Retinal pigment epithelial cell (primary cell): ENCODE measurements around the gene GTPBP10.

Experiments
- DNase-seq: peaks from one replicate; pipeline ENCODE4 v3.0.0-alpha.2; 2010; ENCODE audit warnings: low read depth
- H3K4me3 ChIP-seq: 2 replicates; pipeline ENCODE4 v1.5.1; 2011; ENCODE audit warnings: mild to moderate bottlenecking, low read length, control low read depth, moderate library complexity
- CTCF ChIP-seq: conservative IDR thresholded peaks from 2 replicates; pipeline ENCODE4 v1.5.1; 2011; ENCODE audit warnings: low read depth, low read length, control low read depth, inconsistent platforms

Gene GTPBP10

GRCh38 chr7:90383422-90383821, 36.9 kb downstream of the GTPBP10 start:
- H3K4me3 ChIP-seq: no peak overlapping the region
- no peak for TF ChIP-seq CTCF
- DNase-seq: no peak

- DNase-seq: no peak
- TF ChIP-seq CTCF: no peak
- H3K4me3 ChIP-seq: no peak overlapping the region
Observed at GRCh38 chr7:90383861-90384260, 37.3 kb downstream of the GTPBP10 start.

- no peak for TF ChIP-seq CTCF
- H3K4me3 ChIP-seq: no peak overlapping the region
- DNase-seq: no peak
Observed at GRCh38 chr7:90384433-90384832, 37.9 kb downstream of the GTPBP10 start.

GRCh38 chr7:90387470-90388240, 41.1 kb downstream of the GTPBP10 start:
- no peak for TF ChIP-seq CTCF
- no peak for DNase-seq
- H3K4me3 ChIP-seq: no peak overlapping the region

- DNase-seq: no peak
- TF ChIP-seq CTCF: no peak
- no peak overlapping the region for H3K4me3 ChIP-seq
Observed at GRCh38 chr7:90390926-90391325, 44.4 kb downstream of the GTPBP10 start.

- DNase-seq: no peak
- TF ChIP-seq CTCF: no peak
- H3K4me3 ChIP-seq: no peak overlapping the region
Observed at GRCh38 chr7:90391488-90391887, 45.0 kb downstream of the GTPBP10 start.

GRCh38 chr7:90396420-90396819, 49.9 kb downstream of the GTPBP10 start:
- H3K4me3 ChIP-seq: no peak overlapping the region
- DNase-seq: no peak
- TF ChIP-seq CTCF: no peak
